MM.1S (cell line): Measurements from ENCODE around the gene URGCP.

Source experiments
- DNase-seq: peaks from one replicate; pipeline ENCODE4 v3.0.0-alpha.2; 2015
- H2AFZ ChIP-seq: fragments of 300-600 bp; sonication (generic); 2 replicates; pipeline ENCODE4 v1.6.0; 2016; ENCODE audit warnings: antibody characterized with exemption, low read length
- H3F3A ChIP-seq: fragments of 300-600 bp; sonication (generic); 2 replicates; pipeline ENCODE4 v1.6.1; 2016; ENCODE audit warnings: mild to moderate bottlenecking, antibody characterized with exemption, low read length, moderate library complexity, mixed read lengths; ENCODE audit not compliant: insufficient read depth
- H3K27ac ChIP-seq: fragments of 300-600 bp; sonication (generic); 2 replicates; pipeline ENCODE4 v1.5.1; 2016; ENCODE audit warnings: mild to moderate bottlenecking, low read length
- H3K27me3 ChIP-seq: fragments of 300-600 bp; sonication (generic); replicated peaks from 2 replicates; pipeline ENCODE4 v1.6.0; 2016; ENCODE audit warnings: low read length; ENCODE audit not compliant: insufficient read depth
- H3K36me3 ChIP-seq: fragments of 300-600 bp; sonication (generic); replicated peaks from 2 replicates; pipeline ENCODE4 v1.6.1; 2016; ENCODE audit warnings: mild to moderate bottlenecking, low read length, mixed read lengths; ENCODE audit not compliant: insufficient read depth
- H3K4me1 ChIP-seq: fragments of 300-600 bp; sonication (generic); 2 replicates; pipeline ENCODE4 v1.6.1; 2016; ENCODE audit warnings: low read length, mixed read lengths
- H3K4me2 ChIP-seq: fragments of 300-600 bp; sonication (generic); 2 replicates; pipeline ENCODE4 v1.6.0; 2016; ENCODE audit warnings: low read depth, low read length
- H3K4me3 ChIP-seq: fragments of 300-600 bp; sonication (generic); 2 replicates; pipeline ENCODE4 v1.5.1; 2016; ENCODE audit warnings: low read length, mixed read lengths
- H3K79me2 ChIP-seq: fragments of 300-600 bp; sonication (generic); 2 replicates; pipeline ENCODE4 v1.6.1; 2016; ENCODE audit warnings: mixed run types, low read length, mixed read lengths
- H3K9ac ChIP-seq: fragments of 300-600 bp; sonication (generic); 2 replicates; pipeline ENCODE4 v1.6.1; 2016; ENCODE audit warnings: low read length, mixed read lengths
- H3K9me2 ChIP-seq: fragments of 300-600 bp; sonication (generic); replicated peaks from 2 replicates; pipeline ENCODE4 v1.6.1; 2016; ENCODE audit warnings: mild to moderate bottlenecking, low read length, mixed read lengths; ENCODE audit not compliant: insufficient read depth
- H3K9me3 ChIP-seq: fragments of 300-600 bp; sonication (generic); replicated peaks from 2 replicates; pipeline ENCODE4 v1.6.1; 2016; ENCODE audit warnings: mild to moderate bottlenecking, low read length, mixed read lengths; ENCODE audit not compliant: insufficient read depth
- H4K20me1 ChIP-seq: fragments of 300-600 bp; sonication (generic); 2 replicates; pipeline ENCODE4 v1.6.1; 2016; ENCODE audit warnings: mild to moderate bottlenecking, low read length, moderate library complexity, mixed read lengths; ENCODE audit not compliant: insufficient read depth
- EZH2 ChIP-seq: fragments of 300-600 bp; sonication (generic); optimal IDR thresholded peaks from 2 replicates; pipeline ENCODE3; 2017; ENCODE audit warnings: low read depth, mild to moderate bottlenecking, antibody characterized with exemption, low read length, mixed read lengths
- EZH2phosphoT487 ChIP-seq: fragments of 300-600 bp; sonication (generic); IDR thresholded peaks from 2 replicates; pipeline ENCODE4 v1.6.1; 2018; ENCODE audit warnings: antibody characterized with exemption, low read length
- TF ChIP-seq, protein P1 (sequence below): fragments of 300-600 bp; sonication (generic); IDR thresholded peaks from 2 replicates; pipeline ENCODE4 v1.5.1; 2016; ENCODE audit warnings: antibody characterized with exemption, low read length, mixed read lengths

URGCP gene

DNA sequence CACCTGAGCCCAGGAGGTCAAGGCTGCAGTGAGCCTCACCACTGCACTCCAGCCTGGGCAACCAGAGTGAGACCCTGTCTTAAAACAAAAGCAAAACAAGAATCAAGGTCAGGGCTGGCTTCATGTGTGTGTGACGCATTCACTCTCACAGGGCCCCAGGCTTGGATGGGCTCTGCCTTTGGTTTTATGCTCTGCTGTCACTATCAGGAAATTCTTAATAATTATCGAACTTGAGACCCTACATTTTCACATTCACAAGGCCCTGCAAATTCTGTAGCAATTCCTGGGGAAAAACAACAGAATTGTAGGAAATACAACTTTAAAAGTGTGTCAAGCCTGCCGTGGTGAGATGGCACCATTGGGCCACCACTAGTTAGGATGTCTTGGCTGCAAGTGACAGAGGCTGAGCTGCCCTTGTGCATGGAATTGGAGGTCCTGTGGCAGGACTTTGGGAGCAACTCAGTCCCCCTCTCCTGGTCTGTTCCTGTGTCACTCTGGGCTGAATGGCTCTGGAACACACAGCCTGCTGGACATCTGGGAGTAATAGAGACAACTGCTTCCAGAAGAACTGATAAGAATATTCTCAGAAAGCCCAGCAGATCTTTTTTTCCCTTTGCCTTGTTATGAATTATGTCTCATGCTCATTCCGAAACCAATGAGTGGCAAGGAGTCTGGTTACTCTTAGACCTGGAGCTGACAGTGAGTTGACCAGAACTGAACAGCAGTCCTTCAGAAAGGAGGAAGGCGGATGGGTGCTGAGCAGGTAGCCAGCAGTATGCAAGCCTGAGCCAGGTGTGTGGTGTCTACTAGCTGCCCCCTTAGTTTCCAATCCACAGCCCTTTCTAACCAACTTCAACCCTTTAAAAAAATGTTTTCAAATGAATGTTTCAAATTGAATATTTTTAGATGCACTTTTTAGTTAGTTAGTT lies 23.4 kb upstream of the URGCP start:
- Histone ChIP-seq H3K9ac (no peak overlapping the region), H3K27ac (no peak overlapping the region), H2AFZ (no peak overlapping the region)

GRCh38 chr7:43927810-43928209 lies 21.4 kb upstream of the URGCP start:
- Histone ChIP-seq H3K27ac (no peak overlapping the region), H3K9me3 (no peaks in the 10 kb centered on the region), H3K27me3 (no peaks in the 10 kb centered on the region), H3F3A (peaks cover 10% of the 10 kb centered on the region), H2AFZ (no peak overlapping the region), H3K4me2 (no peak overlapping the region), H3K4me1 (no peaks in the 10 kb centered on the region), H4K20me1 (no peaks in the 10 kb centered on the region), H3K79me2 (peaks cover 7% of the 10 kb centered on the region; the same call in 1 of the 2 replicates), H3K9ac (no peak overlapping the region), H3K4me3 (no peak overlapping the region), H3K36me3 (no peaks in the 10 kb centered on the region), H3K9me2 (no peaks in the 10 kb centered on the region)
- DNase-seq: no peak
- TF ChIP-seq EZH2phosphoT487 (no peak), EZH2 (no peak)
- TF ChIP-seq, protein P1, sequence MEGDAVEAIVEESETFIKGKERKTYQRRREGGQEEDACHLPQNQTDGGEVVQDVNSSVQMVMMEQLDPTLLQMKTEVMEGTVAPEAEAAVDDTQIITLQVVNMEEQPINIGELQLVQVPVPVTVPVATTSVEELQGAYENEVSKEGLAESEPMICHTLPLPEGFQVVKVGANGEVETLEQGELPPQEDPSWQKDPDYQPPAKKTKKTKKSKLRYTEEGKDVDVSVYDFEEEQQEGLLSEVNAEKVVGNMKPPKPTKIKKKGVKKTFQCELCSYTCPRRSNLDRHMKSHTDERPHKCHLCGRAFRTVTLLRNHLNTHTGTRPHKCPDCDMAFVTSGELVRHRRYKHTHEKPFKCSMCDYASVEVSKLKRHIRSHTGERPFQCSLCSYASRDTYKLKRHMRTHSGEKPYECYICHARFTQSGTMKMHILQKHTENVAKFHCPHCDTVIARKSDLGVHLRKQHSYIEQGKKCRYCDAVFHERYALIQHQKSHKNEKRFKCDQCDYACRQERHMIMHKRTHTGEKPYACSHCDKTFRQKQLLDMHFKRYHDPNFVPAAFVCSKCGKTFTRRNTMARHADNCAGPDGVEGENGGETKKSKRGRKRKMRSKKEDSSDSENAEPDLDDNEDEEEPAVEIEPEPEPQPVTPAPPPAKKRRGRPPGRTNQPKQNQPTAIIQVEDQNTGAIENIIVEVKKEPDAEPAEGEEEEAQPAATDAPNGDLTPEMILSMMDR: no peak

More for the DNA sequence above, 23.4 kb upstream of the URGCP start:
- no peaks in the 10 kb centered on the region for H4K20me1 ChIP-seq
- DNase-seq: no peak
- H3K9me2 ChIP-seq: no peaks in the 10 kb centered on the region
- H3K9me3 ChIP-seq: no peaks in the 10 kb centered on the region
- H3K79me2 ChIP-seq: peaks cover 7% of the 10 kb centered on the region; the same call in 1 of the 2 replicates
- no peaks in the 10 kb centered on the region for H3K27me3 ChIP-seq
- peaks cover 10% of the 10 kb centered on the region for H3F3A ChIP-seq
- TF ChIP-seq, protein P1: no peak
- no peak for TF ChIP-seq EZH2
- no peak for TF ChIP-seq EZH2phosphoT487
- H3K4me1 ChIP-seq: no peaks in the 10 kb centered on the region
- no peak overlapping the region for H3K4me2 ChIP-seq
- no peaks in the 10 kb centered on the region for H3K36me3 ChIP-seq
- no peak overlapping the region for H3K4me3 ChIP-seq

GRCh38 chr7:43926798-43927123 lies 20.4 kb upstream of the URGCP start:
- Histone ChIP-seq H3K9me2 (no peaks in the 10 kb centered on the region), H3K36me3 (no peaks in the 10 kb centered on the region), H3K9ac (peak overlapping the region; percentile 89; the same call in 1 of the 2 replicates), H3K9me3 (no peaks in the 10 kb centered on the region), H3K4me1 (no peaks in the 10 kb centered on the region), H3K79me2 (peaks cover 7% of the 10 kb centered on the region; the same call in 1 of the 2 replicates), H3K27me3 (no peaks in the 10 kb centered on the region), H2AFZ (peak overlapping the region; percentile 96), H3K4me2 (peak overlapping the region; percentile 97), H4K20me1 (no peaks in the 10 kb centered on the region), H3K4me3 (peak overlapping the region; percentile 88), H3K27ac (peak overlapping the region; percentile 92), H3F3A (peaks cover 10% of the 10 kb centered on the region)
- TF ChIP-seq, protein P1: peak; percentile 6; the same call in 1 of the 2 replicates
- TF ChIP-seq EZH2: no peak
- no peak for TF ChIP-seq EZH2phosphoT487
- DNase-seq: no peak
